Activated naive CD4-positive, alpha-beta T cell (primary cell): ENCODE data around the gene PCDHA5.
"Not testable (repeated sequence)": the region's sequence is repeated elsewhere in the genome, so short reads cannot be mapped to it uniquely, and the experiment has no call there.

ENCODE experiments used
- DNase-seq, 4 experiments: peaks; one replicate each; lab custom pipeline; 2025; lab: John Stamatoyannopoulos, UW

The PCDHA5 gene

GRCh38 chr5:140821375-140822280, at the start of gene PCDHA5:
TSS of gene PCDHA5 (plus strand) at chr5:140821613.
- no peak for DNase-seq

- no peak for DNase-seq
Observed at GRCh38 chr5:140780512-140780911, 40.9 kb upstream of the PCDHA5 start.

GRCh38 chr5:140785905-140786686, 35.3 kb upstream of the PCDHA5 start, which contains the start of gene PCDHA1:
TSS of gene PCDHA1 (plus strand) at chr5:140786140.
- DNase-seq: no peak

GRCh38 chr5:140787422-140787821, 34.0 kb upstream of the PCDHA5 start:
- not testable (repeated sequence) for DNase-seq

GRCh38 chr5:140787849-140788504, 33.4 kb upstream of the PCDHA5 start:
- not testable (repeated sequence) for DNase-seq

GRCh38 chr5:140791089-140791488, 30.3 kb upstream of the PCDHA5 start:
- DNase-seq: no peak

GRCh38 chr5:140794595-140795258, 26.7 kb upstream of the PCDHA5 start, which contains the start of gene PCDHA2:
TSS of gene PCDHA2 (plus strand) at chr5:140794852.
- no peak for DNase-seq

GRCh38 chr5:140795259-140795641, 26.2 kb upstream of the PCDHA5 start:
- no peak for DNase-seq

GRCh38 chr5:140796072-140796717, 25.2 kb upstream of the PCDHA5 start:
- not testable (repeated sequence) for DNase-seq

- DNase-seq: no peak
Observed at GRCh38 chr5:140796718-140797095, 24.7 kb upstream of the PCDHA5 start.

GRCh38 chr5:140800816-140801493, 20.5 kb upstream of the PCDHA5 start, which contains the start of gene PCDHA3:
TSS of gene PCDHA3 (plus strand) at chr5:140801057.
- DNase-seq: no peak

GRCh38 chr5:140801494-140801841, 19.9 kb upstream of the PCDHA5 start:
- DNase-seq: no peak

- DNase-seq: not testable (repeated sequence)
Observed at GRCh38 chr5:140802381-140802780, 19.0 kb upstream of the PCDHA5 start.

GRCh38 chr5:140802781-140803271, 18.6 kb upstream of the PCDHA5 start:
- no peak for DNase-seq

- DNase-seq: no peak
Observed at GRCh38 chr5:140806834-140807775, 14.3 kb upstream of the PCDHA5 start, which contains the start of gene PCDHA4. TSS of gene PCDHA4 (plus strand) at chr5:140807068.

GRCh38 chr5:140808241-140808888, 13.0 kb upstream of the PCDHA5 start:
- not testable (repeated sequence) for DNase-seq

- DNase-seq: no peak
Observed at GRCh38 chr5:140808889-140809291, 12.5 kb upstream of the PCDHA5 start.

GRCh38 chr5:140822281-140822629, 842 bp downstream of the PCDHA5 start:
- no peak for DNase-seq

GRCh38 chr5:140822969-140823368, 1.6 kb downstream of the PCDHA5 start:
- DNase-seq: not testable (repeated sequence)
